ENCODE data around the gene BMF. TPM values are rescaled to one million over a fixed set of nuclear protein-coding genes. Genes with fewer than 3 reads are reported as not detected.
"Not testable (repeated sequence)": the region's sequence is repeated elsewhere in the genome, so short reads cannot be mapped to it uniquely, and the experiment has no call there.

Gene BMF
- total RNA-seq, 4 donors from 2014 or later: 13.3 to 35.4 (median 25.1) TPM

DNA sequence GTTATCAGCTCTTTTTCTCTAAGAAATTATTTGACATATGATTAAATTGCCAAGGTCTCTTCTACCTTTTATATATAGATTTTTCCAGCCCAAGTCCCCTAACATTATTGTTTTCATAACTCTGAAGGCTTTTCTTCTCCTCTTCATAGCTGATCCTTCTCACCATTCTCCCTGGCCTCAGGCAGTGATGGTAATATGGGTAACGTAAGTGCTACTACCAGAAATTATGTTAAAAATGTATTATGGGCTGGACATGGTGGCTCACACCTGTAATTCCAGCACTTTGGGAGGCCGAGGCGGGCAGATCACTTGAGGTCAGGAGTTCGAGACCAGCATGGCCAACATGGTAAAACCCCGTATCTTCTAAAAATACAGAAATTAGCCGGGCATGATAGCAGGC is 29.2 kb downstream of the BMF start:
- no peaks in the 10 kb centered on the region for H3K9me3 ChIP-seq
- no peak for DNase-seq
- 96 to 98% methylated on average over 6 of the region's 6 CpGs for WGBS, 2 donors (ENCODE audit: low coverage in 1 of 2)
- TF ChIP-seq EP300 (IDR thresholded peaks at IDR 0.05; ENCODE audit: low read depth) (no peak), POLR2A (IDR thresholded peaks at IDR 0.05) (no peak), POLR2AphosphoS5 (IDR thresholded peaks at IDR 0.05) (no peak)
- TF ChIP-seq, protein P1, sequence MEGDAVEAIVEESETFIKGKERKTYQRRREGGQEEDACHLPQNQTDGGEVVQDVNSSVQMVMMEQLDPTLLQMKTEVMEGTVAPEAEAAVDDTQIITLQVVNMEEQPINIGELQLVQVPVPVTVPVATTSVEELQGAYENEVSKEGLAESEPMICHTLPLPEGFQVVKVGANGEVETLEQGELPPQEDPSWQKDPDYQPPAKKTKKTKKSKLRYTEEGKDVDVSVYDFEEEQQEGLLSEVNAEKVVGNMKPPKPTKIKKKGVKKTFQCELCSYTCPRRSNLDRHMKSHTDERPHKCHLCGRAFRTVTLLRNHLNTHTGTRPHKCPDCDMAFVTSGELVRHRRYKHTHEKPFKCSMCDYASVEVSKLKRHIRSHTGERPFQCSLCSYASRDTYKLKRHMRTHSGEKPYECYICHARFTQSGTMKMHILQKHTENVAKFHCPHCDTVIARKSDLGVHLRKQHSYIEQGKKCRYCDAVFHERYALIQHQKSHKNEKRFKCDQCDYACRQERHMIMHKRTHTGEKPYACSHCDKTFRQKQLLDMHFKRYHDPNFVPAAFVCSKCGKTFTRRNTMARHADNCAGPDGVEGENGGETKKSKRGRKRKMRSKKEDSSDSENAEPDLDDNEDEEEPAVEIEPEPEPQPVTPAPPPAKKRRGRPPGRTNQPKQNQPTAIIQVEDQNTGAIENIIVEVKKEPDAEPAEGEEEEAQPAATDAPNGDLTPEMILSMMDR (IDR thresholded peaks at IDR 0.05): no peak
- no peaks in the 10 kb centered on the region for H3K36me3 ChIP-seq
- in situ Hi-C loops (cut with MboI; ENCODE audit: low pct_ligation_motif_present in 1 of 4, low pct_unique_long_range_greater_than_20kb in 1 of 4, low sequenced_read_pairs in 3 of 4): no loop called here
- peaks cover 19 to 35% (median 23%) of the 10 kb centered on the region in 4 donors for H3K4me1 ChIP-seq
- H3K4me3 ChIP-seq: no peak overlapping the region
- H3K27ac ChIP-seq: no peak overlapping the region
- H3K27me3 ChIP-seq: no peaks in the 10 kb centered on the region
- intact Hi-C loops (cut with DNase I; ENCODE audit: low total_unique reads): no loop called here

DNA sequence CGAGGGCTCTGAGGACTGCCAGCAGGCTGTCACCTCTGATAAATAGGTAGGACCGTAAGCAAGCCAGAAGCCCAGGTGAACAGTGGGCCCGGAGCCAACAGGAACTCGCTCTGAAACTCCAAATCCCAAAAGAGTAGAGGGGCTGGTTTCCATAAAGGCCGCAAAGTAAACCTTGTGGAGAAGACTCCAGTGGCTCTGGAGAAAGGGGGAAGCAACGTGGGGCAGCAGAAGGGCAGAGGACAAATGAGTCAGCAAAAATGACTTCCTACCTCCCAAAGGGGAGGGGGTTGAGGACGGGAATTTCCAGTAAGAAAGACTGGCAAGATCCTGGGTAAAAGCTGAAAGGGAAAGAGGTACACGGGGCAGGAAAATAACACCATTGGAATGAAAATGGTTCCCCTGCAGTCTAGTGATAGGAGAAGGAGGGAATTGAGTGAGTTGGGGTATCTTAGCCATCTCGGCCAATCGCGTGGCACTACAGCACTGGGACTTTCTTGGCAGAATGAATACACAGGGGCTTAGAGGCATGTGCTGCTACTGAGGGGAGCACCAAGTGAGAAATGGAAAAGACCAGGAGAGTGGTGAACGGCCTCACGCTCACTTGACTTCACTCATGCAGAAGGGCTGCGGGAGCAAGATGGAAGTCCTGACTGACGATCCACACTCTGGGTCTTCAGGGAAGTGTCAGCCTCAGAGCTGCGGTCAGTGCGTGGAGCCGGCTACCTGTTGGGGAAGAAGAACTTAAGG is 33.2 kb downstream of the BMF start:
- no peak for DNase-seq
- H3K4me1 ChIP-seq: peaks cover 0 to 15% (median 2%) of the 10 kb centered on the region in 4 donors
- intact Hi-C loops (cut with DNase I; ENCODE audit: low total_unique reads) (no loop called here), in situ Hi-C loops (cut with MboI; ENCODE audit: low pct_ligation_motif_present in 1 of 4, low pct_unique_long_range_greater_than_20kb in 1 of 4, low sequenced_read_pairs in 3 of 4) (no loop called here)
- H3K36me3 ChIP-seq: no peaks in the 10 kb centered on the region
- no peak for TF ChIP-seq EP300 (IDR thresholded peaks at IDR 0.05; ENCODE audit: low read depth)
- TF ChIP-seq POLR2A (IDR thresholded peaks at IDR 0.05): no peak
- TF ChIP-seq, protein P1 (IDR thresholded peaks at IDR 0.05): no peak
- no peak for TF ChIP-seq POLR2AphosphoS5 (IDR thresholded peaks at IDR 0.05)
- H3K4me3 ChIP-seq: no peak overlapping the region
- H3K27ac ChIP-seq: no peak overlapping the region
- H3K27me3 ChIP-seq: no peaks in the 10 kb centered on the region
- H3K9me3 ChIP-seq: no peaks in the 10 kb centered on the region
- 39 to 77% methylated on average over 3 to 18 of the region's 18 CpGs for WGBS, 2 donors (ENCODE audit: low coverage in 1 of 2)

DNA sequence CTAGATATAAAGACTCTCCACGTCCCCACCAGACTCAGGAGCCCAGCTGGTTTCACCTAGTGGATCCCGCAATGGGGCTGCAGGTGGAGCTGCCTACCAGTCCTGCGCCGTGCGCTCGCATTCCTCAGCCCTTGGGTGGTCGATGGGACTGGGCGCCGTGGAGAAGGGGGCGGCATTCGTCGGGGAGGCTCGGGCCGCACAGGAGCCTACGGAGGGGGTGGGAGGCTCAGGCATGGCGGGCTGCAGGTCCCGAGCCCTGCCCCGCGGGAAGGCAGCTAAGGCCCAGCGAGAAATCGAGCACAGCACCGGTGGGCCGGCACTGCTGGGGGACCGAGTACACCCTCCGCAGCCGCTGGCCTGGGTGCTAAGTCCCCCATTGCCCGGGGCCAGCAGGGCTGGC is 34.0 kb downstream of the BMF start:
- H3K36me3 ChIP-seq; H3K9me3 ChIP-seq; H3K4me3 ChIP-seq; intact Hi-C loops (cut with DNase I; ENCODE audit: low total_unique reads); H3K27me3 ChIP-seq; DNase-seq; in situ Hi-C loops (cut with MboI; ENCODE audit: low pct_ligation_motif_present in 1 of 4, low pct_unique_long_range_greater_than_20kb in 1 of 4, low sequenced_read_pairs in 3 of 4); H3K27ac ChIP-seq: not testable (repeated sequence)
- peaks cover 3 to 22% (median 7%) of the 10 kb centered on the region in 4 donors for H3K4me1 ChIP-seq
- 94% methylated on average over 16 of the region's 27 CpGs; no CpG with 5 or more reads in 1 of the 2 donors for WGBS, 2 donors (ENCODE audit: low coverage in 1 of 2)

DNA sequence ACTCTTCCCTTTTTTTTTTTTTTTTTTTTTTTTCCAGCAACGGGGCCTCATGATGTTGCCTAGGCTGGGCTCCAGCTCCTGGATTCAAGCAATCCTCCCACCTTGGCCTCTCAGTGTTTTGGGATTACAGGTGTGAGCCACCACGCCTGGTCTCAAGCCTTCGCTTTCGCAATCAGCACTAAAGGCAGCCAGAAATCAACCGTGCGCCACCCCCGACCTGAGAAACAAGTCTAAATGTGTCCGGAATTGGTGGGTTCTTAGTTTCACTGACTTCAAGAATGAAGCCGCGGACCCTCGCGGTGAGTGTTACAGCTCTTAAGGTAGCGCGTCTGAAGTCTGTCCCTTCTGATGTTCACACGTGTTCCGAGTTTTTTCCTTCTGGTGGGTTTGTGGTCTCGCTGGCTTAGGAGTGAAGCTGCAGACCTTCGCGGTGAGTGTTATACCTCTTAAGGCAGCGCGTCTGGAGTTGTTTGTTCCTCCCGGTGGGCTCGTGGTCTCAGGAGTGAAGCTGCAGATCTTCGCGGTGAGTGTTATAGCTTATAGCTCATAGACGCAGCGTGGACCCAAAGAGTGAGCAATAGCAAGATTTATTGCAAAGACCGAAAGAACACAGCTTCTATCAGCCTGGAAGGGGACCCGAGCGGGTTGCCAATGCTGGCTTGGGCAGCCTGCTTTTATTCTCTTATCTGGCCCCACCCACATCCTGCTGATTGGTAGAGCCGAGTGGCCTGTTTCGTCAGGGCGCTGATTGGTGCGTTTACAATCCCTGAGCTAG is 34.8 kb downstream of the BMF start:
- in situ Hi-C loops (cut with MboI; ENCODE audit: low pct_ligation_motif_present in 1 of 4, low pct_unique_long_range_greater_than_20kb in 1 of 4, low sequenced_read_pairs in 3 of 4); H3K27ac ChIP-seq; H3K9me3 ChIP-seq; H3K27me3 ChIP-seq; intact Hi-C loops (cut with DNase I; ENCODE audit: low total_unique reads); H3K4me3 ChIP-seq; DNase-seq; H3K36me3 ChIP-seq: not testable (repeated sequence)
- H3K4me1 ChIP-seq: peaks cover 10 to 30% (median 15%) of the 10 kb centered on the region in 4 donors
- WGBS, 2 donors (ENCODE audit: low coverage in 1 of 2): 86 to 96% methylated on average over 10 to 34 of the region's 34 CpGs

DNA sequence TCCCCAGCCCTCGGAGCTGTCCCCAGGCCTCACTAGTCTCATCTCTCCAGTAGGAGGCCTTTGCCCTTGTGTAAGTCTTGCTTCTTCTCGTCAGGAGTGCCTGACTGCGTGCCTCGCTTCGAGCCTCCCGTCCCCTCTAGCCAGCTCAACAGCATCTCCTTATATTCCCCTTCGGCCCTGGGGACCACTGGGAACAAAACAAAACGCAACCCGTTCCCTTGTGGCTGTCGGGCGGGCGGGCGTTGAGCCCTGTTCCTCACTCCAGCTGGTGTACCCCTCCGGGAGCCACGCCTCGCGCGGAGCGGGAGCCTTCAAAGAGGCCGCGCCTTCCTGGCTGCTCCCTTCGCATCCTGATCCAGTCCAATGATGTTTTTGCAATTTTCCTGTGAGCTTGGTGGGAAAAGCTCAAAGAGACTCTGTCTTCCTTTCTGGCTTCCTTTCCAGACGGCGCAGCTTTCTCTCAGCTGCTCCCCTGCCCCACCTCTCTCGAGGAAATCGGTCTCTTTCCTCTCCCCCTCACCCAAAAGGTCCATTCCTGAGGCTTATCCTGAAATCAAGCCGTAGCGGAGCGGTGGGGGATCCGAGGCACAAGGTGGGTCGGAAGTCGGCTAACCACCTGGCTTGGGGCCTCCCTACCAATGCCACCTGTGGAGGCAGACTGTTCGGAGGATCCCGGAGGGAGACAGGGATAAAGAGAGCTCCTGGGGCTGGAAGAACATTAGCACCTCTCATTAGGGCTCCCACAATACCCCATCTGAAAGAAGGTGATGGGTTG is 36.3 kb downstream of the BMF start:
- Histone ChIP-seq H3K9me3 (no peaks in the 10 kb centered on the region), H3K4me3 (no peak overlapping the region), H3K36me3 (no peaks in the 10 kb centered on the region), H3K4me1 (peaks cover 14 to 40% (median 25%) of the 10 kb centered on the region in 4 donors), H3K27ac (no peak overlapping the region), H3K27me3 (no peaks in the 10 kb centered on the region)
- in situ Hi-C loops (cut with MboI; ENCODE audit: low pct_ligation_motif_present in 1 of 4, low pct_unique_long_range_greater_than_20kb in 1 of 4, low sequenced_read_pairs in 3 of 4) (no loop called here), intact Hi-C loops (cut with DNase I; ENCODE audit: low total_unique reads) (no loop called here)
- DNase-seq: no peak
- 56 to 72% methylated on average over 8 to 34 of the region's 34 CpGs for WGBS, 2 donors (ENCODE audit: low coverage in 1 of 2)
- TF ChIP-seq, protein P1 (IDR thresholded peaks at IDR 0.05): peak in 1 of 5 experiments; percentile 17
- TF ChIP-seq EP300 (IDR thresholded peaks at IDR 0.05; ENCODE audit: low read depth): no peak

Measured in transverse colon (tissue), 4 donors.